ENCODE results near the gene AIFM3. TPM values are rescaled to one million over a fixed set of nuclear protein-coding genes. Genes with fewer than 3 reads are reported as not detected.

AIFM3 gene
- total RNA-seq, 4 donors from 2014 or later = 112 to 150 (median 126) TPM

- Histone ChIP-seq H3K4me3 (peak overlapping the region; percentile 13 to 62 (median 54)), H3K27ac (peak overlapping the region; percentile 84 to 94 (median 91)), H3K4me1 (peaks cover 10 to 50% (median 46%) of the 10 kb centered on the region in 4 donors), H3K36me3 (no peaks in the 10 kb centered on the region), H3K27me3 (peaks cover 14% of the 10 kb centered on the region), H3K9me3 (no peaks in the 10 kb centered on the region)
- DNase-seq = peak; percentile 51
- intact Hi-C loops (cut with DNase I; ENCODE audit: low total_unique reads) (no loop called here), in situ Hi-C loops (cut with MboI; ENCODE audit: low pct_ligation_motif_present in 1 of 4, low pct_unique_long_range_greater_than_20kb in 1 of 4, low sequenced_read_pairs in 3 of 4) (loop anchor here in 1 of 4 donors (25.0 kb wide), 1 partner anchor 97 kb away; no protein-coding TSS in a partner anchor)
- TF ChIP-seq CTCF (IDR thresholded peaks at IDR 0.05) (peak in 1 of 5 experiments; percentile 5), POLR2AphosphoS5 (IDR thresholded peaks at IDR 0.05) (no peak)
- 14% methylated on average over 27 of the region's 65 CpGs; no CpG with 5 or more reads in 1 of the 2 donors for WGBS, 2 donors (ENCODE audit: low coverage in 1 of 2)
These were observed 1.8 kb upstream of the AIFM3 start for GRCh38 chr22:20965104-20965887.

- H3K36me3 ChIP-seq = no peaks in the 10 kb centered on the region
- 40% methylated on average over 10 of the region's 13 CpGs; no CpG with 5 or more reads in 1 of the 2 donors for WGBS, 2 donors (ENCODE audit: low coverage in 1 of 2)
- H3K27ac ChIP-seq = peak overlapping the region; percentile 84 to 94 (median 91)
- H3K4me3 ChIP-seq = peak overlapping the region in 3 of 4 donors; percentile 52 to 62 (median 55)
- peaks cover 14% of the 10 kb centered on the region for H3K27me3 ChIP-seq
- no peaks in the 10 kb centered on the region for H3K9me3 ChIP-seq
- peaks cover 10 to 50% (median 46%) of the 10 kb centered on the region in 4 donors for H3K4me1 ChIP-seq
- intact Hi-C loops (cut with DNase I; ENCODE audit: low total_unique reads) = no loop called here
- in situ Hi-C loops (cut with MboI; ENCODE audit: low pct_ligation_motif_present in 1 of 4, low pct_unique_long_range_greater_than_20kb in 1 of 4, low sequenced_read_pairs in 3 of 4) = loop anchor here in 1 of 4 donors (25.0 kb wide), 1 partner anchor 96 kb away; no protein-coding TSS in a partner anchor
- peak; percentile 43 for TF ChIP-seq POLR2A (IDR thresholded peaks at IDR 0.05)
- TF ChIP-seq POLR2AphosphoS5 (IDR thresholded peaks at IDR 0.05) = peak in 2 of 3 donors; percentile 30 to 51
- peak in 1 of 5 experiments; percentile 22 for TF ChIP-seq CTCF (IDR thresholded peaks at IDR 0.05)
- peak; percentile 63 for TF ChIP-seq EP300 (IDR thresholded peaks at IDR 0.05; ENCODE audit: low read depth)
- peak; percentile 85 for DNase-seq
These were observed 883 bp upstream of the AIFM3 start for GRCh38 chr22:20965888-20966855.

- intact Hi-C loops (cut with DNase I; ENCODE audit: low total_unique reads) (no loop called here), in situ Hi-C loops (cut with MboI; ENCODE audit: low pct_ligation_motif_present in 1 of 4, low pct_unique_long_range_greater_than_20kb in 1 of 4, low sequenced_read_pairs in 3 of 4) (loop anchor here in 1 of 4 donors (25.0 kb wide), 1 partner anchor 95 kb away; no protein-coding TSS in a partner anchor)
- H3K9me3 ChIP-seq = no peaks in the 10 kb centered on the region
- H3K4me3 ChIP-seq = no peak overlapping the region
- no peak for DNase-seq
- peaks cover 10 to 46% (median 44%) of the 10 kb centered on the region in 4 donors for H3K4me1 ChIP-seq
- WGBS, 2 donors (ENCODE audit: low coverage in 1 of 2) = 72% methylated on average over 19 of the region's 19 CpGs; no CpG with 5 or more reads in 1 of the 2 donors
- peaks cover 14% of the 10 kb centered on the region for H3K27me3 ChIP-seq
- TF ChIP-seq CTCF (IDR thresholded peaks at IDR 0.05) = no peak
- no peak for TF ChIP-seq POLR2A (IDR thresholded peaks at IDR 0.05)
- H3K36me3 ChIP-seq = no peaks in the 10 kb centered on the region
- H3K27ac ChIP-seq = peak overlapping the region; percentile 84 to 94 (median 91)
These were observed 699 bp downstream of the AIFM3 start for GRCh38 chr22:20967697-20968211.

Measured in transverse colon (tissue), 4 donors.